ENCODE data around the gene CERS6.
"Not testable (repeated sequence)": the region's sequence is repeated elsewhere in the genome, so short reads cannot be mapped to it uniquely, and the experiment has no call there.

CERS6 gene

DNA sequence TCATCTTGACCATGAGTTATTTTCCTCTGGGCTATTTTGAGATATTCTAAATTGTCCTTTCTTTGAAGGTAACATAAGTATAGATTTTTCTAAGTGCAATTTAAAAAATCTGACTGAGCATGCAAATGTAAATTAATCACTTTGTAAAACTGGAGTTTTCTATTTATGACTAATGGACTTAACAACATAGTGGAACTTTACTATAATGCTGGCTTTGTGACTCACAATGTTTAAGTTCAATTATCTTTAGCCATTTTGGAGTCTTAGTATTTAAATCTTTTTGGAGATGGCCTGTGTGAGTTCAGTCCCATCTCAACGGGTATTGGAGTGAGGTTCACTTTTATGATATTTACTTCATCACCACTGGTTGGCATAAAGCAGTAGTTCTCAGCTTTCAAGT lies 311.2 kb downstream of the CERS6 start:
- DNase-seq (ENCODE audit: low read depth in 2 of 2), result no peak

DNA sequence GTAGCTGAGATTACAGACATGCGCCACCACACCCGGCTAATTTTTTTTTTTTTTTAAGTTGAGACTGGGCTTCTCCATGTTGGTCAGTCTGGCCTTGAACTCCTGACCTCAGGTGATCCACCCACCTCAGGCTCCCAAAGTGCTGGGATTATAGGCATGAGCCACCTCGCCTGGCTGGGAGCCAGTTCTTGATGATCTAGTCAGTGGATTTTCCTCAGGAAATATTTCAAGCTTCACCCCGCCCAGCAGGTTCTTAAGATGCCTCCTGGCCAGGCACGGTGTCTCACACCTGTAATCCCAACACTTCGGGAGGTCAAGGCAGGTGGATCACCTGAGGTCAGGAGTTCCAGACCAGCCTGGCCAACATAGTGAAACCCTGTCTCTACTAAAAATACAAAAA lies 312.3 kb downstream of the CERS6 start:
- DNase-seq (ENCODE audit: low read depth in 2 of 2), result not testable (repeated sequence)

DNA sequence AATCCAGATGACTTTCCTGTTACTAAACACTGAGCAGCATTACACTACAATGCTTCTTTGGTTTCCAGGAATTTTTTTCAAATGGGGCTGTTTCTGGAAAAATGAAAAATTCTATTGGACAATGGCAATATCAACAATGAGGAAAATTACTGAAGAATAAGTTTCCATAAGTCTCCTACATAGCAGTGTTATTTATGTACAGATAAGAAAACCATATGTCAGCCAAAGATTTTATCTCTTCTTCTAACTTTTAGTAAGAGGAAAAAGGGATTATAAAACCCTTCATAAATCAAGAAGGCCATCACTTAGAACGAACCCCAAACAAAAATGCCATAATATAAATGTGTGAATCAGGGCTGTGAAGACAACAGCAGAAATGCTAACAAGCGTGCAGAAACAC lies 314.7 kb downstream of the CERS6 start:
- no peak for DNase-seq (ENCODE audit: low read depth in 2 of 2)

DNA sequence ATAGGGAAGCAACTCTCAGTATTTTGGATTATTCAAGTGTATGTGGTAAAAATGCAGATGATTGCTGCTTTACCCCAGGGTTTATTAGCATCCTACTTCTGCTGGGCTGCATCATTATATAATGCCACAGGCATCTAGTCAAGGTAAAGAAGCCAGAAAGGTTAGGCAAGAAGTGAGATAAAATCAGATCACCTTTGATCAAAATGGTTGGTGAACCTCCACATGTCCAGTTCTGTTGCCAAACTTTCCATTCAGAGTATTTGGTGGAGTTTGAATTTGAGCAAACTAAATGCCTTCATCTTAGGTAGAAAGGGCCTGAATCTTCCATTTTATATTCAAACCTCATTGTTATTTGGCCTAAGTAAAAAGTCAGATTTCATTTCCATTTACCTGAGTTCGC lies 316.6 kb downstream of the CERS6 start:
- no peak for DNase-seq (ENCODE audit: low read depth in 2 of 2)

DNA sequence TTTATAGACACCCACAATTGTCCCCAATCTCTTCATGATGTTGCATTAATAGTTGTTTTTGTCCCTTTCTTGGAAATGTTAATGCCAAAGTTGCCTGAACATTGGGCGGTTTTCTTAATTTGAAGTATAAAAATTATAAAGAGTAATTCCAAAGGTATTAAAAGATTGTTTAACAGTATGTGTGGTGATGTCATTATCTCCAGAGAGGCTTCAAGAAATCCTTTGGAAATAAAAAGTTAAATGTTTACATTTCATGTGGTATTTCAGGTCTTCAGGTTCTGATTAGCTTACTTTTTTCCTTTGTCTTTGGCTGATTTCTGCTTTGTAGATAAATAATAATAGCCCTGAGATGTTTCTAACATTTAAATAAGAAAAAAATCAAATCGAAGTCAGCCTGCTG lies 317.1 kb downstream of the CERS6 start:
- no peak for DNase-seq (ENCODE audit: low read depth in 2 of 2)

DNA sequence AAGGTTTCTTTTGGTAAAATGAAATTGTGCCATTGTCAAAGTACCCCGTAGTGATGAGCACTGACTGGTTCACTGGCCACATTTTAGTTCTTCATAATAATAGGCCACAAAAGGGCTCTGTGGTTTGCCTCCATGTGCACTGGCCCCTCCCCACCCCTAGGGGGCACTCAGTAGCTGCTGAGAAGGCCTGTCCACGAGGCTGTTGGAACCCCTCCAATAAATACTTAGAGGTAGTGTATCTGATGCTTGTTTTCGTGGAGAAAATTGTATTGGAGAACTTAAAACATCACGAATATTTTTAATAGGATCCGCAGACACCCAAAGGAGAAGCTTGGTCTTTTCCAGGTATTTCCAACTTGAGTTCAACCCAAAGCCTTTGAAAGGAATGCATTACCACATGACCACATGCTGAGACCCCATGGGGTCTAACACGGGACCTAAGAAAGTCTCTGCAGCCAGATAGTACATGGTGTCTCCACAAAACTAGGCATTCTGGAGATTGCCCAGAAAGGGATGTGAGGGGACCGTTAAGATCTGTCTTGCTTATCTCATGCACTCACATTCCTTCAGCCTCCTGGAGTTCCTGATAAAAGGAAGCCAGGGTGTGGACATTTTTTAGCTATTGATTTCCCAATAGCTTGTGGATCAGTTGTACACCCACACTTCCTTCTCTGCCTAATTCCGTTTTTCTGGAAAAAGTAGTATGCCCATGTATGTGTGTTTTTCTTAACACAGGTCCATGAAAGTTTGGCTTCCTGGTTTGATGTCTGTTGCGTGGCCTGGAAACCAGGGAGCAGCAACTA lies 317.8 kb downstream of the CERS6 start:
- no peak for DNase-seq (ENCODE audit: low read depth in 2 of 2)

DNA sequence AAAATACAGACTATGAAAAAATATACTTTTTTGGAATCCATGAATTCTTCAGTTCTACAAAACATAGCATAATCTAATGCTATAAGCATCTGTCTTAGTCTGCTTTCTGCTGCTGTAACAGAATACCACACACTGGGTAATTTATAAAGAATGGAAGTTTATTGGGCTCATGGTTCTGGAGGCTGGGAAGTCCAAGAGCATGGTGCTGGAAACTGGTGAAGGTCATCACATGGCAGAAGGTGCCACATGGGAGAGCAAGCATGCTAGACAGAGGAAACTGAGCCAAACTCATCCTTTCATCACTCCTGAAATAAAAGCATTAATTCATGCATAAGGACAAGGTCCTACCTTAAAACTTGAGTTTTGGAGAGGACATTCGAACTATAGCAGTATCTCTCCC lies 319.8 kb downstream of the CERS6 start:
- no peak for DNase-seq (ENCODE audit: low read depth in 2 of 2)

DNA sequence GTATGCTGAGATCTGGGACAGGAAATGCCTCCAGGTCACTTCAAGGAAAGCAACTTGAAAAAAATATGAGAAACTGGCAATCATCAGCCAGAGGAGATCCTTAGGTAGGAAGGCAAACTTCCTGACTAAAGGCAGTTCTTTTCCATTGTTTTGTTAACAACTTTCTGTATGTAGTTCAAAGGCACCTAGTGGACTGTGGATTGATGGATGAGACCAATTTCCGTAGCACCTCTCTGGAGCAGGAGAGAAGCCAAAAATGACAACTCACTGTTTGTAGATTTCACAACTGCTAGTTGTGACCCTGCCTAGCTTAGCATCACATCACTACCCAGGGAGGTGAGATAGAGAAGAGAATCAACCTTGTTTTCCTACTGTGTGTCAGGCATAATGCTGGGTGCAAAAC lies 324.6 kb downstream of the CERS6 start:
- DNase-seq (ENCODE audit: low read depth in 2 of 2), result no peak

DNA sequence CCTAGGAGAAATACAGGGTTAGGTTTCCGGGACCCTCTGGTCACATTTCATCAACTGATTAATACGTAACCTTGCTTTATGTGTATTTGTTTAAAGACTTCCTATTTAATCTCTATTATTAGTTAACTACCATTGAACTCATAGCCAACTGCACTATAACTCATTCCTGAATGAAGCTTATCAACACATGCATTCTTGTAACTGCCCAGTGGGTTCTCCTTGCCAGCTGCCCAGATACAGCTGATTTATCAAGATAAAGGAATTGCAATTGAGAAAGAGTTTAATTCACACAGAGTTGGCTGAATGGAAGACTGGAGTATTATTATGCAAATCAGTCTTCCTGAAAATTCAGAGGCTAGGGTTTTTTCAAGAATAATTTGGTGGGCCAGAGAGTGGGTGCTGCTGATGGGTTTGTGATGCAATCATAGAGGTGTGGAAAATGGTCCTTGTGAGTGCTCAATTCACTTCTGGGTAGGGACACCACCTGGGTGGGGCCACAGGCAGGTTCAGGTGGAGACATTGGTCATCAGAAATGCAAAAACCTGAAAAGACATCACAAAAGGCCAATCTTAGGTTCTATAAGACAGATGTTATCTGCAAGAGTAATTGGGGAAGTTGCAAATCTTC lies 325.2 kb downstream of the CERS6 start:
- no peak for DNase-seq (ENCODE audit: low read depth in 2 of 2)

DNA sequence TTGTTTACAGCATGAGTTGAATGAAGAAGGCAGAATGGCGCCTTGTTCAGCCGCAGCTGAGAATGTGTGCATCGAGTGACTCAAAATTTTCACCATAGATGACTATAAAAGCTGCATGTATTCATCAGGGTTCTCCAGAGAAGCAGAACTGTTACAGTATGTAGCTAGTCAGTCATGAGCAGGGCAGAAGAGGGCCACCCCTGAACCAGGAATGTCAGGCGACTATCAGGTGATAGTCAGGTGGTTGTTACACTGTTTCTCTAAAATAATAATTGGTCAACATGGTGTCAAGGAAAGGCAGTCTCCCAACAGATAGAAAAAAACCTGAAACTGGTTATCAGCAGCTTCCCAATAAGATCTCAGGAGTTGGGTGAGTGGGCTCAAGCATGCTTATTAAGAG lies 326.2 kb downstream of the CERS6 start:
- no peak for DNase-seq (ENCODE audit: low read depth in 2 of 2)

DNA sequence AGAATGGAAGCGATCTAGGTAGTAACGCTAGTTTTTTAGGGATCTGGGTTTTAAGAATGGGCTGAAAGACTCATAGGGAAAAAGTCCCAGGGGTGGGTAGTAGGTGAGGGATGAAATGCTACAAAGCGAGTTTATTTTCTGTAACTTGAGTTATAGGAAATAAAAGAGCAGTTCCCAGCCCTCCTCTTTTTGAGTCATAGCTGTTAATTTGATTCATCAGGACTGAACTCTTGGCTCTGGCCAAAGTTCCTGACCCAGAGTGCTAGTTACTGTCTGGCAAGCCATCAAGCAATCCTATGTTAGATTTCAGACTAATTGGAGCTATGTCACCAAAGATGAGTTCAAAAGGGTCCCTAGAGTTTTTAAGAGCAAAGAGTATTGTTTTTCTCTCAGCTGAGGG lies 328.9 kb downstream of the CERS6 start:
- no peak for DNase-seq (ENCODE audit: low read depth in 2 of 2)

DNA sequence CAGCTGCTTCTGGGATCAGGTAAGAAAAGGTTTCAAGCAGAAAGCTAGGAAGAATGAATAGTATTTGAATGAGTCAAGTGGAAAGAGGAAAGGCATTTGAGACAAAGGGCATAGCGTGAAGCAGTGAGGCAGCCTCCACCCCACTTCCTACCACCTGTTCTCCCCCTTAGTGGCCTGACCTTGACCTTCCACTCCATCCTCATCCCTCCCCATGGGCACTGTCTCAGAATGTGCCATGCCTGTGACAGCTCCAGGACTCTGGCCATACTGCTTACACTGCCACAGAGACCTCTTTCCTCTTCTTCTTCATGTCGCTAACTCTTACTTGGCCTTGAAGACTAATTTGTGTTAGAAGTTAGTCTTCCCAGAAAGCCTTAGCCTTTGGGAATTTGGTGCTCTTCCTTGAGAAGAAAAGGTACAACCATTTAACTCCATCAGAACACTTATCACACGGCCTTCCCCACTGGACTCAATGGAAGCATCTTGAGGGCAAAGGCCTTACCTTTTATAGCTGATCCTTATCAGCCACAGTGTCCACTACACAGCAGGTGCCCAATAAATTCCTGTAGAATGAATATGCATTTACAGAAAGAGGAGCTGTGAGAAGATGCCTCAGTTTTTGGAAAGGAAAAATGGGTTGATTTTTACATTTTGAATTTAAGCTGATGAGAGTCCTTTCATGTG lies 331.2 kb downstream of the CERS6 start:
- no peak for DNase-seq (ENCODE audit: low read depth in 2 of 2)

DNA sequence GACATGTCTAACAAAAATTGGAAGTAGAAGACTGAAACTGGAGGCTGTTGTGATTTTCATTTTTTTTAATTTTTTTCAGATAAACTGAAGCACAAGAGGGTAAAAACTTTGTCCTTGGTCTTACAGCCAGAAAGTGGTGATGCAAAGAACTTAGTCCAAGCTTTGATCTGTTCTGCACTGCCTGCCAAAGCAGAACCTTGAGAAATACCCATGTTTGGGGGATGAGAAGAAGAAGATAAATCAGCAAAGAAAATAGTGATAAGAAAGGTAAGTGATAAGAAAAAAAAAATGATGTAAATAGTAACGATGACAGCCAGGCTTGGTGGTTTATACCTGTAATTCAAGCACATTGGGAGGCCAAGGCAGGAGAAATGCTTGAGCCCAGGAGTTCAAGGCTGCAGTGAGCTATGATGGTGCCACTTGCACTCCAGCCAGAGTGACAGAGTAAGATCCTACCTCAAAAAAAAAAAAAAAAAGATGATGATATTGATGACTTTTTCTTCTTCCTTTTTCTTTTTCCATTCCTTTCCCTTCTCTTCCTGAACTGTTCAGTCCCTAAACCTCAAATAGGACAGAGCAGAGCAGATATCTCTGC lies 331.8 kb downstream of the CERS6 start:
- no peak for DNase-seq (ENCODE audit: low read depth in 2 of 2)

DNA sequence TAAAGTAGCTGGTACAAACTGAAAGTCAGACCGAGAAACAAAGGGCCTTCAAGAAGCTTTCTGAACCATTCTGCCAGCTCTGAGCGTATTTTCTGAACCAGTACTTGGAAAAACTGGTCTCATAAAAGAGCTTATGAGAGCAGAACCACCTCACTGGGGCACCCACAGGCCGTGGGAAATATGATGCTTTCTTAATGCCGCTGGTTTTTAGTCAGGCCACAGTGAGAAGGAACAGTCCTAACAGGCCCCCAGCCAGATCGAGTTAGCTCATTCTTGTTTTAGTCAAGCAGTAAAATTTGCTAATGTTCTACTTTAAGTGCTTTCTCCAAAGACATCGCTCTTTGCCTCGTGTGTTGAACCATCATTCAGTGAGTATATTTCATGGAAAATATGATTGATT lies 333.7 kb downstream of the CERS6 start:
- no peak for DNase-seq (ENCODE audit: low read depth in 2 of 2)

DNA sequence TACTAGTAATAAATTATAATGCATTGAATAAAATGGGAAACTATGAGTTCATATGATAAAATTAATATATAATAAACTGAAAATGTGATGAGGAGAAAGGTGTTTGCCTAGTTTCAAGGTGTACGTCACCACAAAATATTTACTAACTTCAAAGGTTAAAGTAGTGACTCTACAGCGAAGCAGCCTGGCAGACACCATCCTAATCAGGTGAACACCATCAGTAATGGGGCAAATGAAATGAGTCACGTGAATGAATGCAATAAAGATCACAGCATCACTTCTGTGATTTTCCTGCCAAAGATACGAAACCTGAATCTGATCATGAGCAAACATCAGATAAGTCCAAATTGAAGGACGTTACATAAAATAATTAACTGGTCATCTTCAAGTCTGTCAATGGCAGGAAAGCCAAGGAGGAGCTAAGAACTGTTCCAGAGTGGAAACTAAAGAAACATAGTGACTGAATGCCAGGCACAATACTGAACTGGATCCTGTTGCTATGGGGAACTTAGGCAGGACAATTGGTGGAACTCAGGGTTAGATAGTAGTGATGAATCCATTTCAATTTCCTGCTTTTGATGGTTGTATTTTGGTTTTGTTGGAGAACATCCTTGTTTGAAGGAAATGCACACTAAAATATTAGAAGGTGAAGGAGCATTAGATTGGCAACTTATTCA lies 334.3 kb downstream of the CERS6 start:
- no peak for DNase-seq (ENCODE audit: low read depth in 2 of 2)

DNA sequence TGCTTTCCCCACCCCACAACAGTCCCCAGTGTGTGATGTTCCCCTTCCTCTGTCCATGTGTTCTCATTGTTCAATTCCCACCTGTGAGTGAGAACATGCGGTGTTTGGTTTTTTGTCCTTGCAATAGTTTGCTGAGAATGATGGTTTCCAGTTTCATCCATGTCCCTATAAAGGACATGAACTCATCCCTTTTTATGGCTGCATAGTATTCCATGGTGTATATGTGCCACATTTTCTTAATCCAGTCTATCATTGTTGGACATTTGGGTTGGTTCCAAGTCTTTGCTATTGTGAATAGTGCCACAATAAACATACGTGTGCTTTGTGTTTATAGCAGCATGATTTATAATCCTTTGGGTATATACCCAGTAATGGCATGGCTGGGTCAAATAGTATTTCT lies 335.1 kb downstream of the CERS6 start:
- not testable (repeated sequence) for DNase-seq (ENCODE audit: low read depth in 2 of 2)

DNA sequence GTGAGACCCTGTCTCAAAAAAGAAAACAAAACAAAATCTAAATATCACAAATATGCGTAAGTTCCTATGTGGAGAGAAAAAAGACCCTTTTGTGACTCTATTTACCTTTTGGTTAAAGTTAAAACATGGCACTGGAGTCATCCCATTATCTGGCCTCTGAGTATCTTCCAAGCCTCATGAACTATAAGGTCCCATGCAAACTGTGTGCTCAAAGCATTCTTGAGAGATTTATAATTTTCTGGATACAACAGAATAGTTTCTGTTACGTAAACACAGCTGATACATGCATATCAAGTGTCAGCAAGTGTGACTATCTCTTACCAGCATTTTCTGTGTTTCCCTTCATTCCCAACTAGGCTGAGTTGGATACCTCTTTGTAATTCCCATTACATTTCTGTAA lies 337.5 kb downstream of the CERS6 start:
- DNase-seq (ENCODE audit: low read depth in 2 of 2), result no peak

DNA sequence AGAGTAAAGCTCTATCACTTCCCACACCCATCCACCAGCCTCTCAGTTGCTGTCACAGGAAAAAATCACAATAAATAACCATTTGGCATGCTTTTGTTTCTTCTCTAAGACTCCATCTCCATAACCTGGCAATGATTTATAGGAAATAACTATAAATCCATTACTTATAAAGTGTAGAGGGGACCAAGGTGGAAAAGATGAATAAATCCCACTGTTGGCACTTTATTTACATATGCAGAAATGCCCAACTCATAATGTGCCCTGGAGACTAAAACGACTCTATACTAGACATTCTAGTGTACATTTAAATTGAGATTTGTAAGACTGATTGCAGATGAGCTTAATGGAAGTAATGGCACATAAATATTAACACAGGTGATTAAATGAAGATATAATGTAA lies 338.9 kb downstream of the CERS6 start:
- DNase-seq (ENCODE audit: low read depth in 2 of 2), result no peak

DNA sequence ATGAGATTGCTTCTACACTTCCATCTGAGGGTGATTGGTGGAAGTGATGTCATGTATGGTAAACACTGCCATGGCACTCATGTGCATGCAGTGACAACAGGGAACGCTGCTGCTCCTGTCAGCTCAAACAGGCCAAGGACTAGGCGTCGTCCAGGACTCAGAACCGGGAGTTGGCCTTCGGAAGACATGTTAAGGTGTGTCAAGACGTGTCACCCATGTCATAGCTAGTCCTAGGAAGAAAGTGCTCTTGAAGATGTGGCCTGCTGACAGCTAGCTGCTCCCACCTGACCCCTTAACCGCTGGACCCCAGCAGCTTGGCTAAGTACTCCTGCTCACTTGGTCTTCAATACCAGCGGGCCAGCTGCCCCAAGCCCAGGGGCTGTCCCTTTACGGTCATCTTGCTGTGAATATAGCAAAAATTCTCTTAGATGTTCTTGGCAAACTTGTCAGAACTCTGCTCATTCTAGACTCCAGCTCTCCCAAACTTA lies 340.1 kb downstream of the CERS6 start:
- DNase-seq (ENCODE audit: low read depth in 2 of 2), result no peak

DNA sequence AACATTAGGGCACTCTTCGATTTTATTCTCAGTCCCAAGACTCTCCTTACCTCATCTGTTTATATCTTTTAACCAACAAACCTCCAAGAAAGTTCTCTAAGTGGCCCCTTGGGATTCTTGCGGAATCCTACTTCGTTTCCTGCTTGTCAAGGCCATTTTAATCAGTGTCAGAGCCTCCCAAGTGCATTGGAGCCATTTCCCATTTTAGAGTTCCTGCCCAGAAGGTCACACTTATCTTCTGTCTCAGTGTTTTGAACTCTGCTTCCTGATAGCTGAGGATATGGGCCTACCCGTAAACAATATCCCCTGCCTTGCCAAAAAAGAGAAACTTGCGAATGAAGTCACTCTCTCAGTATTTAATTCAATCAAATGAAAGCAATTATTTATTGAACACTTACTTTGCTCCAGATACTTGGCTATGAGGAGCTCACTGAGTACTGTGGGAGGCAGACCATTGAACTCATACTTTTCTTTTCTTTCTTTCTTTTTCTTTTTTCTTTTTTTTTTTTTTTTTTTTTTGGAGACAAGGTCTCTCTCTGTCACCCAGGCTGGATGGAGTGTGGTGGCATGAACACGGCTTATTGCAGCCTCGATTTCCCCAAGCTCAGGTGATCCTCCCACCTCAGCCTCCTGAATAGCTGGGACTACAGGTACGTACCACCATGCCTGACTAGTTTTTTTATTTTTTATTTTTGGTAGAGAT lies 340.7 kb downstream of the CERS6 start:
- no peak for DNase-seq (ENCODE audit: low read depth in 2 of 2)

DNA sequence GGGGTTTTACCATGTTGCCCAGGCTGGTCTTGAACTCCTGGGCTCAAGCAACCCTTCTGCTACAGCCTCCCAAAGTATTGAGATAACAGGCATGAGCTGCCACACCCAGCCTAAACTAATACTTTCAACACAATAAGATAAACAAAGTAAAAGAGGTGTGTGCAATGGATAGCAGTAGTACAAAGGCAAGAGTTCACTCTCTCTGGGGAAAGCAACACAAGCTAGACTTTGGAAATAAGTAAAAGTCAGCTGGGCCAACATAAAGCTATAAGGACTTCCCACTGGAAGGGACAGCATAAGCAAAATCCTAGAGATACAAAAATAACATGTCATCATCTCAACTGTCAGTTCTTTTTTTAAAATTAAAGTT lies 341.2 kb downstream of the CERS6 start:
- no peak for DNase-seq (ENCODE audit: low read depth in 2 of 2)

Data from stimulated activated CD8-positive, alpha-beta memory T cell treated with anti-CD3 and anti-CD28 coated beads, Interleukin-7, amount 100 ng/mL, for 4 hours (primary cell).